ENCODE measurements around the gene FRS2. TPM values are rescaled to one million over a fixed set of nuclear protein-coding genes. Genes with fewer than 3 reads are reported as not detected.

FRS2 gene
- total and polyA plus RNA-seq, 9 of the 15 experiments (the other 6 are each of a cell fraction or from before 2014, with no cell fraction given) = 1.0 to 9.1 (median 6.0) TPM

DNA sequence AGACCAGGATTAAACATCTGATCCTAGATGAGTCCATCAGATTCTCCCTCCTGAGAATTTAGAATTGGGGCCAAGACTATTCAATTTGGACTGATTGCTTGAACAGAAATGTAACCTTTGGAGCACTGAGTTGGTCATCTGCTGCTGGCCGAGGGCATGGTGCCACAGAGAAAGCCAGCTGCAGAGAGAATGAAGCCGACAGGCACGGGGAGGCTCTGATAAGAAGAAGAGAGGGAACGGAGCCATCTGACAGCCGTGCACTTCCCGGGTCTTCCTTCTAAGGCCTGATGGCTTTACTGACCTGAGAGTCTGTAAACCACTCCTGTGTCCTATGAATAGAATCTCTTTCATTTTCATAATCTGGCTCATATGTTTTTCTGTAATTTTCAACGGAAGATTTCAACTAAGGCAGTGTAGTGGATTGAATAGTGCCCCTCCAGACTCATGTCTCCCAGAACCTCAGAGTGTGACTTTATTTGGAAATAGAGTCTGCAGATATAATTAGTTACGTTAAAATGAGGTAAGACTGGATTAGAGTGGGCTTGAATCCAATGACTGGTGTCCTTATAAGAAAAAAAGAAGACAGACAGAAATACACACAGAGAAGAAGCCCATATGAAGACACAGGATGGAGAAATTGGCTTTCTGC lies 39.1 kb upstream of the FRS2 start:
- POLR2A ChIA-PET = no interaction called here
- H4K20me1 ChIP-seq (replicated peaks; ENCODE audit: control insufficient read depth, insufficient read depth, low read length) = no peaks in the 10 kb centered on the region
- peaks cover 0 to 6% of the 10 kb centered on the region in 2 experiments; a peak in 2 of 5 replicates for H3K4me1 ChIP-seq (replicated peaks in 1 of 2; ENCODE audit: control insufficient read depth in 2 of 2, insufficient read depth in 2 of 2, low read length in 2 of 2)
- in situ Hi-C loops (cut with MboI) (no loop called here), intact Hi-C loops (cut with micrococcal nuclease) (no loop called here)
- no peak for FAIRE-seq
- TF ChIP-seq ZNF253 (CRISPR knock-in tag; conservative IDR thresholded peaks at IDR 0.05) = no peak
- TF ChIP-seq, protein P1, sequence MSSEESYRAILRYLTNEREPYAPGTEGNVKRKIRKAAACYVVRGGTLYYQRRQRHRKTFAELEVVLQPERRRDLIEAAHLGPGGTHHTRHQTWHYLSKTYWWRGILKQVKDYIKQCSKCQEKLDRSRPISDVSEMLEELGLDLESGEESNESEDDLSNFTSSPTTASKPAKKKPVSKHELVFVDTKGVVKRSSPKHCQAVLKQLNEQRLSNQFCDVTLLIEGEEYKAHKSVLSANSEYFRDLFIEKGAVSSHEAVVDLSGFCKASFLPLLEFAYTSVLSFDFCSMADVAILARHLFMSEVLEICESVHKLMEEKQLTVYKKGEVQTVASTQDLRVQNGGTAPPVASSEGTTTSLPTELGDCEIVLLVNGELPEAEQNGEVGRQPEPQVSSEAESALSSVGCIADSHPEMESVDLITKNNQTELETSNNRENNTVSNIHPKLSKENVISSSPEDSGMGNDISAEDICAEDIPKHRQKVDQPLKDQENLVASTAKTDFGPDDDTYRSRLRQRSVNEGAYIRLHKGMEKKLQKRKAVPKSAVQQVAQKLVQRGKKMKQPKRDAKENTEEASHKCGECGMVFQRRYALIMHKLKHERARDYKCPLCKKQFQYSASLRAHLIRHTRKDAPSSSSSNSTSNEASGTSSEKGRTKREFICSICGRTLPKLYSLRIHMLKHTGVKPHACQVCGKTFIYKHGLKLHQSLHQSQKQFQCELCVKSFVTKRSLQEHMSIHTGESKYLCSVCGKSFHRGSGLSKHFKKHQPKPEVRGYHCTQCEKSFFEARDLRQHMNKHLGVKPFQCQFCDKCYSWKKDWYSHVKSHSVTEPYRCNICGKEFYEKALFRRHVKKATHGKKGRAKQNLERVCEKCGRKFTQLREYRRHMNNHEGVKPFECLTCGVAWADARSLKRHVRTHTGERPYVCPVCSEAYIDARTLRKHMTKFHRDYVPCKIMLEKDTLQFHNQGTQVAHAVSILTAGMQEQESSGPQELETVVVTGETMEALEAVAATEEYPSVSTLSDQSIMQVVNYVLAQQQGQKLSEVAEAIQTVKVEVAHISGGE (CRISPR knock-in tag; IDR thresholded peaks at IDR 0.05) = no peak
- TF ChIP-seq, protein P2, sequence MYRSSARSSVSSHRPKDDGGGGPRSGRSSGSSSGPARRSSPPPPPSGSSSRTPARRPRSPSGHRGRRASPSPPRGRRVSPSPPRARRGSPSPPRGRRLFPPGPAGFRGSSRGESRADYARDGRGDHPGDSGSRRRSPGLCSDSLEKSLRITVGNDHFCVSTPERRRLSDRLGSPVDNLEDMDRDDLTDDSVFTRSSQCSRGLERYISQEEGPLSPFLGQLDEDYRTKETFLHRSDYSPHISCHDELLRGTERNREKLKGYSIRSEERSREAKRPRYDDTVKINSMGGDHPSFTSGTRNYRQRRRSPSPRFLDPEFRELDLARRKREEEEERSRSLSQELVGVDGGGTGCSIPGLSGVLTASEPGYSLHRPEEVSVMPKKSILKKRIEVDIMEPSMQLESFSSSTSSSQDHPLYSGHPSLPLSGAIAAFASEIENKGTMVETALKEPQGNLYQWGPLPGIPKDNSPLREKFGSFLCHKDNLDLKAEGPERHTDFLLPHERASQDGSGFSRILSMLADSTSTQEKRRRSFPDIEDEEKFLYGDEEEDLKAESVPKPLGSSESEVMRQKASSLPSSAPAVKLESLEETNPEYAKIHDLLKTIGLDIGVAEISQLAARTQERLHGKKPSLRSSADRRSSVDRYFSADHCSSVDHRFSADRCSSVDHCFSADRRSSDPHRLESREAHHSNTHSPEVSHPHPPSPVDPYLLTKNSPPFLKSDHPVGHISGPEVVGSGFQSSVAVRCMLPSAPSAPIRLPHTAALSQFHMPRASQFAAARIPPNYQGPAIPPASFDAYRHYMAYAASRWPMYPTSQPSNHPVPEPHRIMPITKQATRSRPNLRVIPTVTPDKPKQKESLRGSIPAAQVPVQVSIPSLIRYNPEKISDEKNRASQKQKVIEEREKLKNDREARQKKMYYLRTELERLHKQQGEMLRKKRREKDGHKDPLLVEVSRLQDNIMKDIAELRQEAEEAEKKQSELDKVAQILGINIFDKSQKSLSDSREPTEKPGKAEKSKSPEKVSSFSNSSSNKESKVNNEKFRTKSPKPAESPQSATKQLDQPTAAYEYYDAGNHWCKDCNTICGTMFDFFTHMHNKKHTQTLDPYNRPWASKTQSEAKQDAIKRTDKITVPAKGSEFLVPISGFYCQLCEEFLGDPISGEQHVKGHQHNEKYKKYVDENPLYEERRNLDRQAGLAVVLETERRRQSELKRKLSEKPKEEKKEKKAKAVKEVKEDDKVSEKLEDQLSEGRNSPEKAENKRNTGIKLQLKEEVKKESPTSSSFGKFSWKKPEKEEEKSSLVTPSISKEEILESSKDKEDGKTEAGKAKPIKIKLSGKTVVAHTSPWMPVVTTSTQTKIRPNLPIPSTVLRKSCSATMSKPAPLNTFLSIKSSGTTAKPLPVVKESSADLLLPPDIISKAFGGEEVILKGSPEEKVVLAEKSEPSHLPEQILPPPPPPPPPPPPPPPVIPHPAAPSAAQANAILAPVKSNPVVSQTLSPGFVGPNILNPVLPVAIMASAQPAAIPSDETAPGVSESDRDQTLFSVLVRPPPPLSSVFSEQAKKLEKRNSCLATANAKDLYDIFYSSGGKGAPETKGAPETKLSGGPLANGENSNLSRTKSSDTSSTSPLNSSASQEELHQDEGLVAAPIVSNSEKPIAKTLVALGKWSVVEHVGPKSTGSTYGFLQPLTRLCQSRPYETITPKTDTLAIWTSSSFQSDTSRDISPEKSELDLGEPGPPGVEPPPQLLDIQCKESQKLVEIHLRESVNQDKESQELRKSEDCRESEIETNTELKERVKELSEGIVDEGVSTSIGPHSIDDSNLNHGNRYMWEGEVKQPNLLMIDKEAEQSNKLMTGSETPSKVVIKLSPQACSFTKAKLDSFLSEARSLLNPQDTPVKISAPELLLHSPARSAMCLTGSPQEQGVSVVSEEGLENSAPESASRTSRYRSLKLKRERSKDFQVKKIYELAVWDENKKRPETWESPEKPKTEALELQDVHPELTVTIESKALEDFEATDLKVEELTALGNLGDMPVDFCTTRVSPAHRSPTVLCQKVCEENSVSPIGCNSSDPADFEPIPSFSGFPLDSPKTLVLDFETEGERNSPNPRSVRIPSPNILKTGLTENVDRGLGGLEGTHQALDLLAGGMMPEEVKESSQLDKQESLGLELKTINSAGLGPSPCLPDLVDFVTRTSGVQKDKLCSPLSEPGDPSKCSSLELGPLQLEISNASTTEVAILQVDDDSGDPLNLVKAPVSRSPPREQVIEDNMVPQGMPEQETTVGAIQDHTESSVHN (IDR thresholded peaks at IDR 0.05; ENCODE audit: borderline replicate concordance in 1 of 2, low read depth in 1 of 2) = no peak
- TF ChIP-seq, protein P3, sequence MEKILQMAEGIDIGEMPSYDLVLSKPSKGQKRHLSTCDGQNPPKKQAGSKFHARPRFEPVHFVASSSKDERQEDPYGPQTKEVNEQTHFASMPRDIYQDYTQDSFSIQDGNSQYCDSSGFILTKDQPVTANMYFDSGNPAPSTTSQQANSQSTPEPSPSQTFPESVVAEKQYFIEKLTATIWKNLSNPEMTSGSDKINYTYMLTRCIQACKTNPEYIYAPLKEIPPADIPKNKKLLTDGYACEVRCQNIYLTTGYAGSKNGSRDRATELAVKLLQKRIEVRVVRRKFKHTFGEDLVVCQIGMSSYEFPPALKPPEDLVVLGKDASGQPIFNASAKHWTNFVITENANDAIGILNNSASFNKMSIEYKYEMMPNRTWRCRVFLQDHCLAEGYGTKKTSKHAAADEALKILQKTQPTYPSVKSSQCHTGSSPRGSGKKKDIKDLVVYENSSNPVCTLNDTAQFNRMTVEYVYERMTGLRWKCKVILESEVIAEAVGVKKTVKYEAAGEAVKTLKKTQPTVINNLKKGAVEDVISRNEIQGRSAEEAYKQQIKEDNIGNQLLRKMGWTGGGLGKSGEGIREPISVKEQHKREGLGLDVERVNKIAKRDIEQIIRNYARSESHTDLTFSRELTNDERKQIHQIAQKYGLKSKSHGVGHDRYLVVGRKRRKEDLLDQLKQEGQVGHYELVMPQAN (IDR thresholded peaks at IDR 0.05; ENCODE audit: borderline replicate concordance) = no peak
- no peak for TF ChIP-seq WHSC1 (IDR thresholded peaks at IDR 0.05; ENCODE audit: low read length)
- no peak for TF ChIP-seq SMARCB1 (IDR thresholded peaks at IDR 0.05; ENCODE audit: insufficient read length, low read depth)
- no peak overlapping the region for H3K4me3 ChIP-seq
- 0 out of 2 replicates have a peak overlapping the region, but pooled peaks have one; percentile 5 for H2AFZ ChIP-seq (ENCODE audit: low read depth, low read length)
- no peaks in the 10 kb centered on the region; a peak in 1 of 5 replicates for H3K27me3 ChIP-seq (ENCODE audit: control insufficient read depth in 2 of 2, insufficient read depth in 2 of 2, low read length in 2 of 2)
- ATAC-seq = no peak
- no peaks in the 10 kb centered on the region for H3K36me3 ChIP-seq (ENCODE audit: control insufficient read depth, insufficient read depth, low read length)
- no peak overlapping the region for H3K4me2 ChIP-seq (ENCODE audit: insufficient read depth, low read length)
- H3K79me2 ChIP-seq (ENCODE audit: control insufficient read depth, insufficient read depth, low read length) = no peaks in the 10 kb centered on the region
- H3K9ac ChIP-seq (ENCODE audit: insufficient read depth in 1 of 2, low read depth in 2 of 2, low read length in 2 of 2) = no peak overlapping the region
- H3K9me3 ChIP-seq (replicated peaks; ENCODE audit: control insufficient read depth, insufficient read depth, low read depth, low read length) = no peaks in the 10 kb centered on the region
- H3K27ac ChIP-seq (ENCODE audit: extremely low read depth, low read depth, low read length) = no peak overlapping the region
- DNase-seq (ENCODE audit: extremely low read depth in 1 of 4, low spot score in 3 of 4) = no peak
- no TSS peak for BruUV-seq (replicated peaks)
- H3K9me1 ChIP-seq (ENCODE audit: control insufficient read depth, insufficient read depth, low read length) = no peaks in the 10 kb centered on the region
- 35% methylated on average over 8 of the region's 8 CpGs for WGBS (ENCODE audit: insufficient coverage, low coverage, missing lambda C conversion rate)
- CTCF ChIA-PET (ENCODE audit: low intra/inter-chr PET ratio) = no interaction called here

All from K562 (cell line).